Kidney (tissue), 14 donors: ENCODE measurements around the gene L3MBTL4. TPM values are rescaled to one million over a fixed set of nuclear protein-coding genes. Genes with fewer than 3 reads are reported as not detected.
A peak's percentile ranks its signal among the peaks of the same experiment; 100 is the strongest.

Experiments used
- DNase-seq, 5 donors: peaks; one replicate each; pipeline ENCODE4 v3.0.0-alpha.2; 2013 to 2020
- FAIRE-seq: peaks from 2 replicates; lab custom pipeline; 2012; peaks lifted over from hg19 to GRCh38; lab: Jason Lieb, UNC
- H3K27ac ChIP-seq, 2 donors: one replicate each; pipeline ENCODE4 v1.7.0; 2013; ENCODE audit warnings: low read depth in 2 of 2, low read length in 2 of 2, inconsistent platforms in 1 of 2
- H3K27me3 ChIP-seq: one replicate; pipeline ENCODE4 v1.7.1; 2013; ENCODE audit warnings: low read length, inconsistent platforms; ENCODE audit not compliant: control insufficient read depth, insufficient read depth
- H3K36me3 ChIP-seq, 3 donors: one replicate each; pipeline versions ENCODE4 v1.7.0 to v1.7.1; 2013; ENCODE audit warnings: low read length in 3 of 3, control low read depth in 1 of 3, inconsistent platforms in 1 of 3; ENCODE audit not compliant: insufficient read depth in 3 of 3, control insufficient read depth in 2 of 3
- H3K4me1 ChIP-seq, 3 donors: one replicate each; pipeline versions ENCODE4 v1.7.0 to v1.7.1; 2013; ENCODE audit warnings: low read length in 3 of 3, inconsistent platforms in 1 of 3, low read depth in 1 of 3; ENCODE audit not compliant: control insufficient read depth in 2 of 3, insufficient read depth in 2 of 3
- H3K4me3 ChIP-seq, 3 donors: one replicate each; pipeline versions ENCODE4 v1.7.0 to v1.8.1; 2013; ENCODE audit warnings: low read length in 3 of 3, control low read depth in 1 of 3, inconsistent platforms in 1 of 3
- H3K9ac ChIP-seq, 3 donors: one replicate each; pipeline versions ENCODE4 v1.7.0 to v1.7.1; 2013; ENCODE audit warnings: low read length in 3 of 3, control low read depth in 1 of 3, inconsistent platforms in 1 of 3
- H3K9me3 ChIP-seq, 3 donors: one replicate each; pipeline versions ENCODE4 v1.7.0 to v1.7.1; 2013; ENCODE audit warnings: low read length in 3 of 3, control low read depth in 1 of 3, inconsistent platforms in 1 of 3; ENCODE audit not compliant: control insufficient read depth in 2 of 3, insufficient read depth in 1 of 3
- CTCF ChIP-seq: IDR thresholded peaks from 3 replicates; pipeline ENCODE4 v1.5.1; 2012; ENCODE audit warnings: mild to moderate bottlenecking, moderate library complexity, borderline replicate concordance; ENCODE audit not compliant: insufficient read depth; ENCODE audit errors: extremely low read depth
- intact Hi-C: fragments of 100-400 bp; cut with DNase I; formaldehyde crosslinking; loops from one replicate; pipeline ENCODE4 v1.11.1; 2022
- polyA plus RNA-seq: library from polyadenylated mRNA; stranded (reverse); fragments of 350-450 nt; fragmentation: Illumina TruSeq; extraction: RNeasy Lipid Tissue Mini Kit (QIAGEN cat#74804); gene quantifications from one replicate; pipeline ENCODE4 v1.2.3, GENCODE V29; 2014; ENCODE audit warnings: low read depth, low replicate concordance; ENCODE audit not compliant: insufficient read depth
- total RNA-seq: library from RNA; stranded (reverse); fragmentation: NEBNext Ultra II Directional; extraction: Animal tissue kit (Norgen Biotek cat#: 25700); gene quantifications from one replicate; pipeline ENCODE4 v1.2.1, GENCODE V29; 2021
- donor health status: control.
- donor health status: control.
- donor health status: control.
- donor health status: control.
- donor health status: control.
- donor health status: DM: yes; HTN: yes; CAD: no.
- donor health status: Normal renal cell carcinoma (clear cell type).

L3MBTL4 gene
- total and polyA plus RNA-seq, 2 donors from 2014 or later: 3.9 to 15.2 TPM

DNA sequence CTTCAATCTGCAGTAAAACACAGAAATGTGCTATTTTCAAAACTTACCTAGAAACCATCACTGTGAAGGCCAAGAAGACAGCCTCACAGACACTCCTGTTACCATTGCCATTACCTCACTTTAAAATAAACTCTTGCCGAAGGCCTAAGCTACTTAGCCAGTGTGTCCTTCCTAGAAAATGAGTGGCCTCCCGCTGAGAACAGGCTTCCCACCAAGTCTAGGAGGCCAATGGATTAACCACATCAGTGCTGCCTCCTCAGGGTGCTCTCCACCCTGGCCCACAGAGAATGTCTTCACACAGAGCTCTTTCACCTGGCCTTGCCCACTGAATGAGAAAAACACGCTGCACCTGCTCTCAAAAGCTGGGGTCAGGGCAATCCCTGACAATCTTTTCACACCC, 47.5 kb downstream of the L3MBTL4 start:
- Histone ChIP-seq H3K4me1 (peaks cover 0 to 40% (median 8%) of the 10 kb centered on the region in 3 donors), H3K27ac (no peak overlapping the region), H3K27me3 (no peaks in the 10 kb centered on the region), H3K4me3 (no peak overlapping the region), H3K36me3 (no peaks in the 10 kb centered on the region), H3K9me3 (no peaks in the 10 kb centered on the region), H3K9ac (no peak overlapping the region)
- intact Hi-C loops: no loop called here
- FAIRE-seq (no peak), DNase-seq (no peak)
- no peak for TF ChIP-seq CTCF

DNA sequence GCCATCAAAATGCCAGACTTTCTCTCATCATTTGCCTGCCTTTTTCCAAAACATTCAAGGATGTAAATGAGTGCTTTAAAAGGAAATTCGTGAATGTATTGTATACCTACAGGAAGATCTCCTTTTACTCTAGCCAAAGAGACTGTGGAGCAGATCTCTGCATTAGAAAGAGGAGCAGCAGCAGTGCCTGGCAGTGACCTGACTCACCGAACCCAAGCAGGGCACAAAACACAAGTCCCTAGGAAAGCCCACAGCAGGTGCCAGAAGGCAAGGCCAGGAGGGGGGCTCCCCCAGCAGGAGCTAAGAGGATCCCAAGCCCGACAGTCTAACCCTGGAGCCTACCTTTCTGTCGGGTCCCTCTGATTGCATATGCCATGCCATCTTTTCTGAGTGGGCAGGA, 47.9 kb downstream of the L3MBTL4 start:
- H3K9ac ChIP-seq: no peak overlapping the region
- no peak for TF ChIP-seq CTCF
- no peaks in the 10 kb centered on the region for H3K9me3 ChIP-seq
- no peak overlapping the region for H3K4me3 ChIP-seq
- peaks cover 0 to 36% (median 8%) of the 10 kb centered on the region in 3 donors for H3K4me1 ChIP-seq
- FAIRE-seq: no peak
- no peaks in the 10 kb centered on the region for H3K36me3 ChIP-seq
- no peak overlapping the region for H3K27ac ChIP-seq
- no peak for DNase-seq
- intact Hi-C loops: no loop called here
- no peaks in the 10 kb centered on the region for H3K27me3 ChIP-seq

DNA sequence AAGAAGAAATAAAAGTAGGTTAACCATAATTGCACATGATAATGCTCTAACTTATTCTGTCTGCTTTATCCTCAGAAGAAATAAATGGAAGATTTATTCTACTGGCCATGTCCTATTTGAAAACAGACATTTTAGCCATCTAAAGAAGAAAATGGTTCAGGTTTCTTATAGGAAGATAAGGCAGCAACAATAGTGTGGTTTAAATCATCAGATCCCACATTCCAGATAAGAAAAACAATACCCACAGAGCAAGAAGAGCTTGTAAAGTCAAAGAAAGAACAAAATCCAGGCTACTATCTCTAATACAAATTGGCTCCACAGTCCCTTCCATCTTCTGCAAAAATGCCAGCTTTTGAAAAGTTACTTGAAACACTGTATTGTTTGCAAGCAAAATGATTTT, 49.3 kb downstream of the L3MBTL4 start:
- no peak overlapping the region for H3K27ac ChIP-seq
- no peak for FAIRE-seq
- TF ChIP-seq CTCF: no peak

GRCh38 chr18:6363216-6363615, 51.5 kb downstream of the L3MBTL4 start:
- H3K9ac ChIP-seq: peak overlapping the region in 1 of 3 donors; percentile 49
- H3K4me1 ChIP-seq: peaks cover 0 to 25% (median 3%) of the 10 kb centered on the region in 3 donors
- H3K4me3 ChIP-seq: peak overlapping the region in 2 of 3 donors; percentile 57 to 62
- H3K27ac ChIP-seq: peak overlapping the region; percentile 26 to 65
- intact Hi-C loops: no loop called here
- H3K27me3 ChIP-seq: no peaks in the 10 kb centered on the region
- no peaks in the 10 kb centered on the region for H3K36me3 ChIP-seq
- DNase-seq: no peak
- FAIRE-seq: no peak
- no peak for TF ChIP-seq CTCF
- no peaks in the 10 kb centered on the region for H3K9me3 ChIP-seq

More for the DNA sequence above, 49.3 kb downstream of the L3MBTL4 start:
- DNase-seq: no peak
- Histone ChIP-seq H3K9ac (no peak overlapping the region), H3K27me3 (no peaks in the 10 kb centered on the region), H3K36me3 (no peaks in the 10 kb centered on the region), H3K9me3 (no peaks in the 10 kb centered on the region), H3K4me1 (peaks cover 0 to 29% (median 3%) of the 10 kb centered on the region in 3 donors), H3K4me3 (no peak overlapping the region)
- intact Hi-C loops: no loop called here
